Liver (tissue), 3 donors: ENCODE measurements around the gene TOM1L2.

Source experiments
- TAF1 ChIP-seq: conservative IDR thresholded peaks from 2 replicates; pipeline ENCODE4 v1.6.1; 2016; ENCODE audit warnings: antibody characterized with exemption, mild to moderate bottlenecking
- YY1 ChIP-seq: IDR thresholded peaks from 2 replicates; pipeline ENCODE4 v1.6.1; 2016; ENCODE audit warnings: antibody characterized with exemption, mild to moderate bottlenecking
- TF ChIP-seq, protein P1 (sequence below): fragments of 150-350 bp; IDR thresholded peaks from 2 replicates; pipeline ENCODE4 v1.5.1; 2017; ENCODE audit warnings: improper control_type of control experiment, low read depth, low read length; ENCODE audit not compliant: missing input control
- TF ChIP-seq, protein P2 (sequence below): IDR thresholded peaks from 2 replicates; pipeline ENCODE4 v1.6.1; 2016; ENCODE audit warnings: antibody characterized with exemption
- donor health status: healthy.
- donor health status: healthy.

- TF ChIP-seq, protein P1, sequence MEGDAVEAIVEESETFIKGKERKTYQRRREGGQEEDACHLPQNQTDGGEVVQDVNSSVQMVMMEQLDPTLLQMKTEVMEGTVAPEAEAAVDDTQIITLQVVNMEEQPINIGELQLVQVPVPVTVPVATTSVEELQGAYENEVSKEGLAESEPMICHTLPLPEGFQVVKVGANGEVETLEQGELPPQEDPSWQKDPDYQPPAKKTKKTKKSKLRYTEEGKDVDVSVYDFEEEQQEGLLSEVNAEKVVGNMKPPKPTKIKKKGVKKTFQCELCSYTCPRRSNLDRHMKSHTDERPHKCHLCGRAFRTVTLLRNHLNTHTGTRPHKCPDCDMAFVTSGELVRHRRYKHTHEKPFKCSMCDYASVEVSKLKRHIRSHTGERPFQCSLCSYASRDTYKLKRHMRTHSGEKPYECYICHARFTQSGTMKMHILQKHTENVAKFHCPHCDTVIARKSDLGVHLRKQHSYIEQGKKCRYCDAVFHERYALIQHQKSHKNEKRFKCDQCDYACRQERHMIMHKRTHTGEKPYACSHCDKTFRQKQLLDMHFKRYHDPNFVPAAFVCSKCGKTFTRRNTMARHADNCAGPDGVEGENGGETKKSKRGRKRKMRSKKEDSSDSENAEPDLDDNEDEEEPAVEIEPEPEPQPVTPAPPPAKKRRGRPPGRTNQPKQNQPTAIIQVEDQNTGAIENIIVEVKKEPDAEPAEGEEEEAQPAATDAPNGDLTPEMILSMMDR: no peak
- no peak for TF ChIP-seq TAF1
- TF ChIP-seq, protein P2, sequence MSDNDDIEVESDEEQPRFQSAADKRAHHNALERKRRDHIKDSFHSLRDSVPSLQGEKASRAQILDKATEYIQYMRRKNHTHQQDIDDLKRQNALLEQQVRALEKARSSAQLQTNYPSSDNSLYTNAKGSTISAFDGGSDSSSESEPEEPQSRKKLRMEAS: no peak
- no peak for TF ChIP-seq YY1
Measured at GRCh38 chr17:17816831-17817551, 155.2 kb downstream of the TOM1L2 start.
